Activated naive CD4-positive, alpha-beta T cell treated with anti-CD3 and anti-CD28 coated beads, Interleukin-2, amount 50 U/mL, for 16 hours (primary cell): ENCODE data around the gene SDCBP2.

ENCODE experiments used
- DNase-seq: peaks from one replicate; pipeline ENCODE4 v3.0.0-alpha.2; 2020

The SDCBP2 gene

DNA sequence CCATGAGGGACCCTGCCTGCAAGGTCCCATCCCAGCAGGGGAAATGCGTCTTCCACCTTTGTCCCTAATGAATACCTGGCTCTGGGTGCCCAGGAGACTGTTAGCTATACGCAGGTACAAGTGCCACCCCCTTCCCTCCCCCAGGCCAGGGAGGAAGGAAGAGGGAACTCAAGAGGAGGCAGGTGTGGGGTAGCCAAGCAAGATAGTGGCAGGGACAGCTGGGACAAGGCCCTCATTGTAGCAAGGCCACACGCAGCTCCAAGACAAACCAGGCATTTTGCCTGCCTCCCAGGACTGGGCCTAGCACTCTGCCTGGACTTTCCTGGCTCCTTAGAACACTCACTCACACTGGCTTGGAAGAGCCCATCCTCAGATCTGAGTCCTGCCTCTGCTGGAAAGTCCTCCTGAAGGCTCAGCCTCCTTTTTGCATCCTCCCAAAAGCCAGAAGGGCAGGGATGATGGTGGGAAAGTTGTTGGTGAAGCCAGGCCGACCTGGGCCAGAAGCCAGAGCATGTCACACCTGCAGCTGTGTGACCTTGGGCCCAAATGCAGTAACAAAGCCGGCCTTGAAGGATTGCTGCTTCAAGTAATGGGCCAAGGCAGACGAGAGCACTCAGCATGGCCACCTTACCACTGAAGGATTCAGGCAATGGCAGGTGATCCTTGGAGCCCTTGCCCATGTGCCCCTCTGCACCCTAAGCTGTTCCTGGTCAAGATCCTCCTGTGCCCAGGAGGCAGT lies 35.1 kb downstream of the SDCBP2 start:
- no peak for DNase-seq

DNA sequence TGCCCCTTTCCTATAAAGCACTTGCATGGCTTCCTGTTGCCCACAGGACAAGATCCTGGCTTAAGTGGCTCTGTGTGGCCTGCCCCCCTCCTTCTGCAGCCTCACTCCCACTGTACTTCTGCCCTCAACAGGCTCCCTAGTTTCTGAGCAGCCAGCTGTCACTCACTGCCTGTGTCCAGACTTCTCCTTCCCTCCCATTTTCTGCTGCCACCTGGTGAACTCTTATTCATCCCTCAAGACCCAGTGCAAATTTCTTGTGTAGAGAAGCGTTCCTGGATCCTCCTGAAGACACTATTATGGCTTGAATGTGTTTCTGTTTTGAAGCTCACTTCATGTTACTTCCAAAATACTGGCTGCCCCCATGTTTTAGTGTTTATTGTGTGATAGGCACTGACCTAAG lies 36.3 kb downstream of the SDCBP2 start:
- no peak for DNase-seq

DNA sequence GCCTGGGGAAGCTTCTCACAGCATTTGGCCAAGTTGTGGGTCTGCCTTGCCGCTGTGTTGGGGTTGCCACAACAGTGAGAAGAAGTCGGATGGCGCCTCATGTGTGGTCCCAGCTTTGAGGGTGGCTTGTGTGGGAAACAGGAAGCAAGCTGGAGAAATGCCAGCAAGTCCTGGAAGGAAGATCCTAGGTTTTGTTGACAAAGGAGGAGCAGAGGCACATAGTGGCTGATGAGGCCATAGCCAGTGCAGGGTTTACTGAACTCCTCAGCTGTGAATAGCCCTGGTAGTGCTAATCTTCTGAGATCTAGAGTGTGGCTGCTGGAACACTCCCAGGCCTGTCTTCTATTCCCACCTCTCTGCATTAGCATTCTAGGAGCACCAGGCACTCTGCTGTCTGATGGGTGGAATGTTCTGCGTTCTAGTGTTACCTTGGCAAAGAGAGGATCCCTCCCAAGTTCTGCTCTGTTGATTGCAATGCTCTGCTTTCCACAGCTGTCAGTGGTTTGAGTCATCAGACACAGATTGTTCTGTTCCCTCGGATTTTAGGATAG lies 37.7 kb downstream of the SDCBP2 start:
- no peak for DNase-seq

DNA sequence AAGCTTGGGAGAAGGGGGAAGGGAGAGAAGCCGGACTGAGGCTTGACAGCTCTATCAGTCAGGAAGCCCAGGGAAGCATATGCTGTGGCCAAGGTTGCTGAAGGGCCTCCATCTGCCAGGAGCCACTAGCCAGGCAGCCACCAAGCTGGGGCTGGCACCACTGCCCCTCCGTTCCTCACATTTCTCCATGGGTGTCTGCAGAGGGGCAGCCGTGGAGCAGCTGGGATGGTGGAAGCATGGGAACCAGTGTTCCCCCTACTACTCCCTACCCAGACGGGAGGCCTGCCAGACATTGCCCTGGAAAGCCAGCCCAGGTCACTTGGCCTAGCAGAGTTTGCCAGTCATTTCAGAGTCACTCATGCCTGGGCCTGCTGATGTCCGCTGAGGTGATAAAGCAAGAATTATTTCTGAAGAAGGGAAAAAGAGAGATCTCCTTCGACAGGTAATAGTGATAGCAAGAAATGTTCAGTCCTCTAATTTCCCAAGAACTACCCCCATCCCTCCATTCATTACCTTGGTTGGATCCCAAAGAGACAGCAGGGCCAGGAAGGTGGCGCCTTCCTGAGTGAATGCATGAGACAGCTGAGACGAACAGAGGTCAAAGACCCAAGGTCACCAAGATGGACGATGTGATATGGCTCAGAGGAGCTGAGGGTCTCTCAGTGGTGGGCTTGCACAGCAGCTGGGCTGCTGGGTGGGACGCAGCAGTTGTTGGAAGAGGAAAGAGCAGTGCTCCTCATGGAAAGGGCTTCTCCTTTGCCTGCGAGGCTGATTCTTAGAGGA lies 41.0 kb downstream of the SDCBP2 start:
- DNase-seq: no peak

DNA sequence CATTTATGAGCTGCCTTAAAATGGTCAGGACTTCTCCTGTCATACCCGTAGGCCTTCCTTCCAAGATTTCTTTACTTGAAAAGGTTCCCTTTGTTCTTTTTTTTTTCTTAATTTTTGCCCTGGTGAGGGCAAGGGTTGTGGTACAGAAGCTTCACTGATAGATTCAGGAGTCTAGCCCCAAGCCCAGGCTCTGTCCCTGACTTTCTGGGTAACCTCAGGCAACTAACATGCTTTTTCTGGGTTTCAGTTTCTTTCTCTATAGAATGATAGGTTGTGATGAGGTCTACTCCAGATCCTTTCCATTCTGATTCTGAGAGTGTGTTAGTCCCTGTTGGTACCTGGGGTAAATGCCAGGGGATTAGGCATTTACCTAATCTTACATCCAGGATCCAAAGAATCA lies 41.6 kb downstream of the SDCBP2 start:
- DNase-seq: no peak

DNA sequence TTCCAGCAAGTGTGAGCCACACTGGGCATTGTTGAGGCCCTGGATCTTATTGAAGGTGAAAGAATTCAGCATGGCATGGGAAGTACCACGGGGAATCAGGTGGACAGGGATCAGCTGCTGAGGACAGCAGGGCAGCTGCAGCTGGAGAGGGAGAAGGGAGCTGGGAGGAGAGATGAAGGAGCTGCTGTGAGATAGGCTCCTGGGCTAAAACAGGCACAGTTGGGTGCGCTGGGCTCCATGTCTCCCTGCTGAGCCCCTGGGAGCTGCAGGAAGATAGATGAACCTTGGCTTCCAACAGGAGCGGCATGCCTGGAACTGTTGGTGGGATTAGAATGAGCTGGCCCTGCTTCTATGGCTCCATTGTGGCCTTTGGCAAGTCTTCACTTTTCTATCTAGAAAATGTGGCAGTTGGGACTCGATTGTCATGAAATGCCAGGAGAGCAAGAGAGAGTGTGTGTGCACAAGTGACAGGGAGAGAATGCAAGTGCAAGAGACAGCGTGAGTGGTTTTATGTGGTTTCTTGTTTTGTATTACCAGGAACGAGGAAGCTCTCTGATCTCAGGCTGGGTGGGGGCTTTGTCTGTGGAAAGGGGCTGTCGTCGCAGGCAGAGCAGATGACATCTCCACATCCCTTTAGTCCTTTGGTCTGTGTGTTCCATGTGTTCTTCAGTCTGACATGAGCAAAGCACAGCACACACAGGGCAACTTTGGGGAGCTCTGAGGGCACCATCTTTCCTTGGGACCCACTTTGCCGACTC lies 42.5 kb downstream of the SDCBP2 start:
- DNase-seq: no peak

DNA sequence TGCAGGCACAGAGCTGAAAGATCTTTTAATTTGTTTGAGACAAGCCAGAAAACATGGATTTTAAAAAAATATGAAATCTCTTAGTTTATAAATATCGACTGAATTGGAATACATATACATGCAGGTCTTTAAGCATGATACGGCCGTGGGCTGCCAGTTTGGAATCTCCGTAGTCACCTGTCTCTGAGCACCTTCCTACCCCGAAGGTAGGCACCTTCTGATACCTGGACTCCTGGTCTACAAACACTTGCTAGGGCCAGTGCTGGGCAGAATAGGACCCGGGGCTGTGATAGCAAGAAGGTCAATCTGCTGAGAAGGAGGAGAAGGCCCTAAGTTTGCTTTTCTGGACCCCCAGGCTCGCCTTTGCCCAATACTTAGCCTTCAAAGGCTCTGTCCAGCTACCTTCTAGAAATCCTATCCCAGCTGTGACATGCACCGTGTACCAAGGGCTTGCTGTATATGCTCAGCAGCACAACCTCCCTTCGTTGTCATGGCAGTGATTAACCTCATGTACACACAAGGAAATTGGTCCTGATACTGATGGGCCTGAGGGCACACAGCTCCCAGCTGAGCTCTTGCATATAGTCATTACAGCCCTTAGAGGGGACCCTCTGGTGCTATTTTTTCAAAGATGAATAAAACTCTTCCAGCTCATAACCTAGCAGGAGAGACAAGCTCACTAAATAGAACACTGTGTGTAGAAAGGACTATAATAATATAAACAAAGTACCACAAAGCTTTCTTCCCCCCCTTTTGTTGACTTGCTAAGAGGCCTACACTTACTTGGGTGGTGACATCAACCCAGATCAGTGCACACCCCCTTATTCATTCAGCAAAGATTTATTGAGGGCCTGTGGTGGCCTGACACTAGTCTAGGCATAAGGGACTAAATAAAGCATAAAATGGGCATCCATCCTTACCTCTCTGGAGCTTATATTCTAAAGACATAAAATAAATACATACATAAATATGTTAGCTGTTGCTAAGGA lies 45.1 kb downstream of the SDCBP2 start:
- no peak for DNase-seq

DNA sequence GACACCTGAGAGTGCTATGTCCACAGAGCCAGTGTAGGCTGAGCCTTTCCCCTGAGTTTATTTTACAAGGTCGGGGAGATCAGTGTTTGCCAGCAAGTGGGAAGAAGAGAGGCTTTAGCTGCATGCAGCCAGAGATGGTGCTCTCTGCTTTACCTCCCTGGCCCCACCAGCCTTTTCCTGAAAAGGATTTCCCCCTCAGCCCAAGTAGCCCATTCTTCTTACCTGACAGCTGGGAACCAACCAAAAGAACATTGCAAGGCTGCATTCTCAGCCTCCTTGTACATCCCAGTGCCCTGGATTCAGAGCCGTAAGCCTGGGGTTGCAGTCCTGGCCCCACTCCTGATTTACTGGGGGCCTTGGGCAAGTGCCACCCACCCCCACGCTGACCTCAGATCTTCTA lies 46.0 kb downstream of the SDCBP2 start:
- DNase-seq: no peak

DNA sequence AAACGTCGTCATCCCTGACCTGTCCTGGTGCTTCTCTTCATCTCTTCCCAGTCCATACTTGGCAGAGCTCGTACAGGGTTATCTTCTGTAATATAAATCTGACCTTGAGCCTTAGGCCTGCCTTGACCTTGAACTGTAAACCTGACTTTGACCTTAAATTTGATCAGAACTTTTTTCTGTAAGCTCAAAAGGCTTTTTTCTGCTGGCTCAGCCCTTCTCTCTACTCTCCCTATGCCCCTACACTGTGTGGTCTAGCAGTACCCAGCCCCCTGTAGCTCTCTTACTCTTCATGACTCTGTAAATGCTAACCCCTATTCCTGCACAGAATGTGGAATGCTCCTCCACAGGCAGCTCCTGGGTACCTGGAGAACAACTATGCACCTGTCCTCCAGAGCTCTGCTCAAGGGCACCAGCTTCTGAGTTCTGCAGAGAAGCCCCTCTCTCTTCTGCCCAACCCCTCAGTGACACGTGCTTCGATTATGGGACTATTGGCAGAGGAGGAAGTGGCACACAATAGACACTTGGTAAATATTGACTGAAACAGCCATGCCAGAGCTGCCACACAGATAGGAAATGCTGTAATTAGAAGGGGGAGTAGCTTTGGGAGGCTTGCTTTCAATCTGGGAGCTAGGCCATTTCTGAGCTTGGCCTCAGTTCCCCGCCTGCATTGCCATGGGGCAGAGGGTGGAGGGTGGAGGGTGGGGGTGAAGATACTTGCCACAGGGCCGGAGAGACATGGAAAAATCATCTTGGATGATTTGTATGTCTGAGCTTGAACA lies 47.5 kb downstream of the SDCBP2 start:
- DNase-seq: no peak

DNA sequence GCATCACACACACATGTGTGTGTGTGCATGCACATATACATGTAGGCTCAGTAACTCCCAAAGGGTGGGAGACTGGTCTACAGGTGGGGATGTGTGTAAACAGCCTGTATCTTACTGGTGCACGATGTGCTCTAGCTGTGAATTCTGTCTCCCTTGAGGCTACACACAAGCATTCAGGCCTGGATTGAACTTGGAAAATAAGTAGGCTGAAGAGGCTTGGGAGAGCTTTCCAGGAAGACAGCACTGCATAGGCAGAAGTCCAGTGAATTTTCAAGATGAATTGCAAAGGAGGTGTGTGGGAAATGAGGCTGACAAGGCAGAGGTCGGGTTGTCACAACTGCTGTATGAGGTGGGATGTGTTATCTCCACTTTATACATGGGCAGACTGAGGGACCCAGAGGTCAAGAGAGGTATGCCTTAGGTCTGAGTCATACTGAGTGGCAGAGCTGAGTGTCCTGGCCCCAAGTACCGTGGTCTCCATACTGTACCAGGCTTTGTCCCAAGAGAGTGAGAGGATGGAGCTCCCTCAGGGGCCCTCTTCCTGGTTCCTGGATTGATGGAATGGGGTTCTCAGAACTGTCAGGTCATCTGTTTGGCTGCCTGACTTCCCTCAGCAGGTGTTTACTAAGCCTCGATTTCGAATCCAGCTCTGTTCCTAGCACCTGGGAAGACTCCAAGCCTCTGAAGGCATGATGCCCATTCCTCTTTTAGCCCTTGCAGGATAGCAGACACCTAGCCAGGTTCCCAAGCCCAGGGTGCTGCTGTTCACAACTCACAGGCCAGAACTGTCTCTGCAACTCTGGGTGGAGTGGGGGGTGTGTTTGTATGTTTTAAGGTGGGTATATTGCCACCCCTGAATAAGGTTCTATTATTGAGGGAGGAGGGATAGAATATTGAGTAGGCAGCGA lies 48.5 kb downstream of the SDCBP2 start:
- no peak for DNase-seq

DNA sequence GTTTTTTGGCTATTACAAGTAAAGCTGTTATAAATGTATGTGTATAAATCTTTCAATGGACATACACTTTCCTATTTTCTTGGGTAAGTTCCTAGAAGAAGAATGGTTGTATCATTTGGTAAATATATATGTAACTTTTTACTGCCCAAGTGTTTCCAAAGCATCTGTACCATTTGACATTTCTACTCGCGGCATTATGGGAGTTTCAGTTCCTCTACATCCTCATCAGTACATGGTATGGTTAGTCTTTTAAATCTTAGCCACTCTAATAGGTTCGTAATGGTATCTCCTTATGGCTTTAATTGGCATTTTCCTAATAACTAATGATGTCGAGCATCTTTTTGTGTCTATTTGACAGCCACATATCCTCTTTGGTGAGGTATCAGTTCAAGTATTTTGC lies 49.9 kb downstream of the SDCBP2 start:
- DNase-seq: no peak

DNA sequence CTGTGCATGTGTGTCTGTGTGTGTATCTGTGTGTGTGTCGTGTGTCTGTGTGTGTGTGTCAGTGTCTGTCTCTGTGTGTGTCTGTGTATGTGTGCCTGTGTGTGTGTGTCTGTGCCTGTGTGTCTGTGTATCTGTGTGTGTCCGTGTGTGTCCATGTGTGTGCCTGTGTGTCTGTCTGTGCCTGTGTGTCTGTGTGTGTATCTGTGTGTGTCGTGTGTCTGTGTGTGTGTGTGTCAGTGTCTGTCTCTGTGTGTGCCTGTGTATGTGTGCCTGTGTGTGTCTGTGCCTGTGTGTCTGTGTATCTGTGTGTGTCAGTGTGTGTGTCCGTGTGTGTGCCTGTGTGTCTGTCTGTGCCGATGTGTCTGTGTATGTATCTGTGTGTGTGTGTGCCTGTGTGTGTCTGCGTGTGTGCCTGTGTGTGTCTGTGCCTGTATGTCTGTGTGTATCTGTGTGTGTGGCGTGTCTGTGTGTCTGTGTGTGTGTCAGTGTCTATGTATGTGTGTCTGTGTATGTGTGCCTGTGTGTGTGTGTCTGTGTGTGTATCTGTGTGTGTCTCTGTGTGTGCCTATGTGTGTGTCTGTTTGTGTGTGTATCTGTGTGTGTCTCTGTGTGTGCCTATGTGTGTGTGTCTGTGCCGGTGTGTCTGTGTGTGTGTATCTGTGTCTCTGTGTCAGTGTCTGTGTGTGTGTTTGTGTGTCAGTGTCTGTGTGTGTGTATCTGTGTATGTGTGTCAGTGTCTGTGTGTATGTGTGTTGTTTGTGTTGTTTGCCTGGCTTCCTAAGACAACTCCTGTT lies 51.2 kb downstream of the SDCBP2 start:
- no peak for DNase-seq

DNA sequence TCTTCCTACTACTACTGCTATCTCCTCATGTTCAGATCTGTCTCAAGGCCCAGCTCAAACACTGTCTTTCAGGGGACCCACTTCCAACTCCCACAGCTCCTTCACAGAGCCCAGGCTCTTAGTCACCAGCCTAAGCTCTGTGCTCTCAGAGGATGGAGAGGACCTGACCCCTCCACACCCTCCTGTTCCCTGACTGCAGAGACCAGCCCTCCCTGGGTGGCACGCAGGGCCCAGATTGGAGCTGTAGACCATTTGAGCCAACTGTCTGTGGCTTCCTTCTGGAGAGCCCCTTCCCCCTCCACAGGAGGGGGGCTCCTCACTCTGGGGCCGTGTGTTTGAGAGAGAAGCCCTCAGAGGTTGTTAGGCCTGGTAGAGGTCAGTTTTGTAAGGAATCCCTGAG lies 53.0 kb downstream of the SDCBP2 start:
- DNase-seq: no peak

DNA sequence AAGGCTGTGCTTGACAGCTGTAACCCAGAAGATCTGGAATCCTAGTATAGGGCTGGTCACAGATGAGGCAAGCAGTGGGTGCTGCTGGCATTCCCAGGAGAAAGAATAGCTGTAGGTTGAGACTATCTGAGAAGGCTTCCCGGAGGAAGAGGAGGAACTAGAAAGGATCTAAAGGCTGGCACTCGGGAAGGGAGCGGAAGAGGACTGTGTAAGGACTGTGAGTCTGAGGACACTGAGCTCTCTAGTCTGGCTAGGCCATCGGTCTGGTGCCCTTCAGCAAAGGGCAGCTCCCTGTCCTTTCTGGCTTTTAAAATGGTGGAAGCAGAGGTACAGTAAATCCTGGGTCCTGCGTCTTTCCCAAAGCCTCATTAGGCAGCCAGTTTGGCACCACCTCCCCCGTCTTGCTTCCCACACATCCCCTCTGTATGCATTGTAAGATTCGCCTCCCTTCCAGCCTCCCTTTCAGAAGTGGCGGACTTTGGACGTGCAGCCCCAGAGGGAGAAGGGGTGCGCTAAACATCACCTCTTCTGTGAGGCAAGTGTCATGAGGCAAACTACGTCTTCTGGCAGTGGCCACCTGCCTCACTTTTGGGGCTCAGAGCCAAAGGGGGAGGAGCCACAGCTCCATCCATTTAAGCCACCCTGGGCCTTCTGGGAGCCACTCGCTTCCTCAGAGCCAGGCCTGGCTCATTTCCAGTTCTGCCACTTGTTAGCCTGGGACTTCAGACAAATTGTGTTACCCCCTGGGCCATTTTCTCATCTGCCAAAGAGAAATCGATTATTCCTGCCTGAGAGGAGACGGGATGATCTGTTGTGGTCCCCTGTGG lies 54.2 kb downstream of the SDCBP2 start:
- DNase-seq: no peak

DNA sequence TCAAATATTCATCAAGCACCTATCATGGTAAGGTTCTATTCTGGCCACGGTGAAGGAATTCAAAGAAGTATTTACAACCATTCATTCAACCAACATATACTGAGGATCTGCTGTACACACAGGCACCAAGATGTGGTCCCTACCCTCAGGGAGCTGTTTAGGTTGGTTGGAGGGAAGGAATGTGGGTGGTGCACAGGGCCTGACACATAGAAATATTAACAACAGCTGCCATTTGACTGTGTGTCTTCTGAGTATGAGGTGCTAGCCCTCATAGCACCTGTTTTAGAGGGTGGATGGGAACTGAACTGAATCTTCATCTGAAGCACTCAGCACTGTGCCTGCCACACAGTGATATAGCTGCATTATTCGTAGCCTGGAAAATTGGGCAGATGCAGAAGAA lies 55.6 kb downstream of the SDCBP2 start:
- DNase-seq: no peak

DNA sequence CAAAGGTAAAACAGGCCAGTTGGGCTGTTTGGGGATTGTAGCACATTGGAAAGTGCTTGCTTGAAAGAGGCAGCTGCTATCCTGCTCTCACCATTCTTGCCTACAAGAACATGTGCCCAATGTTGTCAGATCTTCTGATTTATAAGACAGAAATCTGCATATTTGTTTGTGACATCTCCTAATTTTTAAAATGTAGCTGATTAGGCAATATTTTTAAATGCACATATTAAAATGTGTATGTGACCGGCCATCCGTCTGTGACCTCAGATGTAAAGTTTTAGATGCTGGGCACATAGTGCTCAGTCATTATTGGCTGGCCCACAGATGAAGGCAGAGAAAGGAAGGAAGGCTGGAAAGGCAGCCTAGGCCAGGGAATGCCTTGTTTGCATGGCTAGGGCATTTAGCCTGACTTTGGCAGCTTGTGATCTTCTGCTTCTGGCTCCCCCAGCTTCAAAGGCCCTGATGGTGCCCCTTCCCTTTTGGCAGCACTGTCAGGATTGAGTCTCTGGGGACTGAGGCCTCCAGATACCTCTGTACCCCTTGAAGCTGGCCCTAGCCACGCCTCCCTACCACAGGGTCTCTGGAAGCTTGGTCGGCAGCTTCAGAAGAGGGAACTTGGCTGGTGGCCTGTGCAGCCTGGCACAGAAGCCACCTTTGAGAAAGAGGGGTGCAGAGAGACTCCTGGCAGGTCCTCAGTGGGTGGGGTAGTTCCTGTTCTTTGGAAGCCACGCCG lies 56.4 kb downstream of the SDCBP2 start:
- no peak for DNase-seq

DNA sequence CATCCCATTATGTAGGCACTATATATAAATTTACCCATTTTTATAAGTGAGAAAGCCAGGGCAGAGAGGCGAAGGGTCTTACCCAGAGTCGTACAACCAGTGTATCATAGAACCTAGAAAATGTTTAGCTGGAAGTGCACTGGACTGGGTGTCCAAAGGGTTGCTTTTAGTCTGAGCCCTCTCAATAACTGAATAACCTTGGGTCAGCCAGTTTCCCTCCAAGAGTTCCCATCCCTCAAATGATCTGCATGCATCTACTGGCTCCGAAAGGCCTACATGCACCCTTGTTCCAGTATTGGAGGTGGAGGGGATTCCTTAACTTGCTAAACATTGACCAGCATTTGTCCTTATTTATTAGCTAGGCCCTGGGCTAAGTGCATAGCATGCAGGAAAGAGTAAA lies 59.1 kb downstream of the SDCBP2 start:
- no peak for DNase-seq

DNA sequence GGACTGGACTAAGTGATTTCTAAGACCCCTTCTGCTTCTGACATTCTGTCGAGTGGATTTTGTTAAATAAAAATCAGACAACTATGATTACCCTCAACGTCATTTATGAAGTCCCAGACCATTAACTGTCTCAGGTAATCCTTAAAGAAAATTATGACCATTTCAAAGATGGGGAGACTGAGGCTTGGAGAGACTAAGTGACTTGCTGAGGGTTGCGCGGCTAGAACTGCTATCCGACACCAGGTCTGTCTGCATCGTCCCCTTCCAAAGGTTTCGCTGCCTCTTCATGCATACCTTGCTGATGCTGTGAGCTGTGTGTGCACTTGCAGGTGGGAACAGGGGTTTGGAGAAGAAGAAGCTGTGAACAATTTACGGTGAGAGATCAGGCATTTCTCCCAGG lies 59.7 kb downstream of the SDCBP2 start:
- DNase-seq: no peak
